Prostate gland (tissue), 2 donors: ENCODE results near the gene ARSI. TPM values are rescaled to one million over a fixed set of nuclear protein-coding genes. Genes with fewer than 3 reads are reported as not detected.

Experiments
- DNase-seq: peaks from one replicate; pipeline ENCODE4 v3.0.0-alpha.2; 2019; ENCODE audit warnings: low spot score
- H3K27ac ChIP-seq, 2 donors: fragments of 200-600 bp; sonication (generic); 2 replicates each; pipeline ENCODE4 v1.5.1; 2017 to 2019
- H3K27me3 ChIP-seq: fragments of 200-600 bp; sonication (generic); replicated peaks from 2 replicates; pipeline ENCODE4 v1.5.1; 2019; ENCODE audit not compliant: insufficient read depth
- H3K36me3 ChIP-seq, 2 donors: fragments of 200-600 bp; sonication (generic); 1 replicate in 1 of 2; 2 replicates in 1 of 2; pipeline versions ENCODE4 v1.5.1 to v1.8.1; 2017 to 2019
- H3K4me1 ChIP-seq: fragments of 200-600 bp; sonication (generic); replicated peaks from 2 replicates; pipeline ENCODE4 v1.5.1; 2019
- H3K4me3 ChIP-seq, 2 donors: fragments of 200-600 bp; sonication (generic); 2 replicates each; pipeline ENCODE4 v1.5.1; 2017 to 2019
- H3K9me3 ChIP-seq: fragments of 200-600 bp; sonication (generic); 2 replicates; pipeline ENCODE4 v1.5.1; 2017
- POLR2A ChIP-seq: fragments of 450-650 bp; IDR thresholded peaks from one replicate; pipeline ENCODE4 v1.6.1; 2016; ENCODE audit warnings: antibody characterized with exemption, mild to moderate bottlenecking
- POLR2AphosphoS5 ChIP-seq: sonication (generic); formaldehyde crosslinking; IDR thresholded peaks from one replicate; pipeline ENCODE4 v1.6.1; 2017; ENCODE audit warnings: antibody characterized with exemption
- WGBS: methylation state at CpG from one replicate; pipeline ENCODE4 v1.1.5; 2018; 5-methylcytosine and 5-hydroxymethylcytosine counted together
- intact Hi-C: fragments of 100-400 bp; cut with DNase I; formaldehyde crosslinking; loops from one replicate; pipeline ENCODE4 v1.14.2; 2022
- total RNA-seq, 2 donors: library from RNA; depleted of rRNA; stranded (reverse); fragments of >200 nt; gene quantifications; one replicate each; pipeline ENCODE4 v1.1.0, GENCODE V29; 2016
- TF ChIP-seq, protein P1 (sequence below), 4 experiments: fragments of 200-600 bp in 2 of 4; fragments of 450-650 bp in 2 of 4; sonication (generic) in 2 of 4; IDR thresholded peaks; 1 replicate in 3 of 4; 2 replicates in 1 of 4; pipeline ENCODE4 v1.5.1; 2016 to 2019; ENCODE audit warnings: antibody characterized with exemption in 4 of 4, mild to moderate bottlenecking in 2 of 4, moderate library complexity in 2 of 4

ARSI gene
- total RNA-seq, 2 donors from 2014 or later: 1.5 to 1.6 TPM

DNA sequence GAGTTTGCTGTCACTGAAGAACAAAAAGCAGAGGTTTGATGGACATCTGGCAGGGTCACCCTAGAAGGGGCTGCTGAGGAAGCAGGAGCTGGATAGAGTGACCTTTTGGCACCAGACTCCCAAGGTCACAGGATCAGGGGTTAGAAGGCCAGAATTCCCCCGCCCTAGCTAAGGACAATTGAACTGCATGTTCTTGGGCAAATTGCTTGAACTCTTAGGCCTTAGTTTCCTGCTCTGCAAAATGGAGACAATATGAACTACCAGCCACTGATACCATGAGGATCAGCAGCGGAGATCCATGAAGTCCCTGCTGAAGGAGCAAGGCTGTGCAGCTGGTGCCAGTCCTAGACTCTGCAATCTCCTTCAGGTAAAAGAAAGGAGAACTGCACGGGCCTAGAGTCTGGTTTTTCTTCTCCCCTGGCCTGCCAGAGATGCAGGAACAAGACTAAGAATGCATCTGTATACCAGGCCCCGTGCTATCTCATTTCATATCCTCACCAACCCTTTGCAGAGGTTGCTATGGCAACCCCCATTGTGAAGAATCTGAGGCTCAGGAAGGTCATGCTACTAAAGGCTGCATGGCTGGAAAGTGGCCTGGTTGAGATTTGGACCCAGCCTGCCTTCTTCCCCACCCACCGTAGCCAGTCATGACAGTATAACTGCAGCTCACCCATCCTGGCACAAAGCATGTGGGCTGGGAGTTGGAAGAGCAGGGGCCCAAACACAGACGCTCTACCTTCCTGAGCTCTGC, 46.9 kb downstream of the ARSI start:
- no peaks in the 10 kb centered on the region for H3K27me3 ChIP-seq
- TF ChIP-seq, protein P1, sequence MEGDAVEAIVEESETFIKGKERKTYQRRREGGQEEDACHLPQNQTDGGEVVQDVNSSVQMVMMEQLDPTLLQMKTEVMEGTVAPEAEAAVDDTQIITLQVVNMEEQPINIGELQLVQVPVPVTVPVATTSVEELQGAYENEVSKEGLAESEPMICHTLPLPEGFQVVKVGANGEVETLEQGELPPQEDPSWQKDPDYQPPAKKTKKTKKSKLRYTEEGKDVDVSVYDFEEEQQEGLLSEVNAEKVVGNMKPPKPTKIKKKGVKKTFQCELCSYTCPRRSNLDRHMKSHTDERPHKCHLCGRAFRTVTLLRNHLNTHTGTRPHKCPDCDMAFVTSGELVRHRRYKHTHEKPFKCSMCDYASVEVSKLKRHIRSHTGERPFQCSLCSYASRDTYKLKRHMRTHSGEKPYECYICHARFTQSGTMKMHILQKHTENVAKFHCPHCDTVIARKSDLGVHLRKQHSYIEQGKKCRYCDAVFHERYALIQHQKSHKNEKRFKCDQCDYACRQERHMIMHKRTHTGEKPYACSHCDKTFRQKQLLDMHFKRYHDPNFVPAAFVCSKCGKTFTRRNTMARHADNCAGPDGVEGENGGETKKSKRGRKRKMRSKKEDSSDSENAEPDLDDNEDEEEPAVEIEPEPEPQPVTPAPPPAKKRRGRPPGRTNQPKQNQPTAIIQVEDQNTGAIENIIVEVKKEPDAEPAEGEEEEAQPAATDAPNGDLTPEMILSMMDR (IDR thresholded peaks at IDR 0.05): no peak
- TF ChIP-seq POLR2AphosphoS5 (no peak), POLR2A (no peak)
- H3K9me3 ChIP-seq: no peaks in the 10 kb centered on the region
- 77% methylated on average over 6 of the region's 6 CpGs for WGBS
- intact Hi-C loops: no loop called here
- H3K27ac ChIP-seq: no peak overlapping the region
- DNase-seq: no peak
- no peak overlapping the region for H3K4me3 ChIP-seq
- no peaks in the 10 kb centered on the region for H3K36me3 ChIP-seq
- no peaks in the 10 kb centered on the region for H3K4me1 ChIP-seq

DNA sequence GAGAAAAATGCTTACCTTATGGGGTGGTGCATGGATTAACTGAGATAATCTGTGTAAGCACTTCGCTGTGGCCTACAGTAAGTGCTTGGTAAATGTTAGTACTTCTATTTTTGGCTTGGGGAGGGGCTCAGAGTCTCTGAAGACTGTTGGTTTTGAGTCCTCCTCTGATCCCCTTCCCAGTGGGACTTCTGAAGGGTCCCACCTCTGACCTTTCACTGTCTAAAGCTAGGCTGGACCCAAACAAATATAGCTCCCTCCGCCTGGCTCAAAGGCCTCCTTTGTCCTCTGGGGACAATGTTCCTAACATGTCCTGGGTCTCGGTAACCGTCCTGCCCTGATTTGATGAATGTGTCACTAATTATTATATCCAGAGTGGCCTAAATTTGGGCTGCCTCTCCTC, 47.9 kb downstream of the ARSI start:
- DNase-seq: no peak
- intact Hi-C loops: no loop called here
- H3K9me3 ChIP-seq: no peaks in the 10 kb centered on the region
- TF ChIP-seq, protein P1 (IDR thresholded peaks at IDR 0.05): no peak
- TF ChIP-seq POLR2AphosphoS5: no peak
- H3K4me3 ChIP-seq: no peak overlapping the region
- H3K27ac ChIP-seq: no peak overlapping the region
- no peaks in the 10 kb centered on the region for H3K36me3 ChIP-seq
- no peaks in the 10 kb centered on the region for H3K4me1 ChIP-seq
- no peaks in the 10 kb centered on the region for H3K27me3 ChIP-seq
- WGBS: 90% methylated on average over 4 of the region's 4 CpGs

DNA sequence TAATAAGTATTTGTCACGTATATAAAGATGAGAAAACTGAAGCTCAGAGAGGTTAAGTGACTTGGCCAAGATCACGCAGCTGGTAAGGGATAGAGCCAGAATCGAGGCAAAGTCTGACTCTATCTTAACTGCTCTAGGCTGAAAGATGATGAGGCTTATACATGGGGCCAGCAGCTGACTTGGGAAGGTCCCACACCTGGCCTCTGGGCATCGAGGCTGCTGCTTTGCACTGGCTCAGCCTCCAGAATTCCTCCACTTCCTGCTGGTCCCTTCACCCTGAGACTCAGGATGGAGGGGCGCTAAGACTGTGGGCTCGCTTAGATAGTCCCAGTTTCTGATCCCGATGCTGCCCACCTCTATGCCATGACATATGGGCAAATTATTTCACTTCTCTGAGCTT, 48.3 kb downstream of the ARSI start:
- Histone ChIP-seq H3K36me3 (no peaks in the 10 kb centered on the region), H3K9me3 (no peaks in the 10 kb centered on the region), H3K4me1 (no peaks in the 10 kb centered on the region), H3K4me3 (no peak overlapping the region), H3K27me3 (no peaks in the 10 kb centered on the region), H3K27ac (no peak overlapping the region)
- DNase-seq: no peak
- WGBS: 87% methylated on average over 7 of the region's 7 CpGs
- intact Hi-C loops: no loop called here
- TF ChIP-seq, protein P1 (IDR thresholded peaks at IDR 0.05): no peak
- TF ChIP-seq POLR2AphosphoS5 (no peak), POLR2A (no peak)

DNA sequence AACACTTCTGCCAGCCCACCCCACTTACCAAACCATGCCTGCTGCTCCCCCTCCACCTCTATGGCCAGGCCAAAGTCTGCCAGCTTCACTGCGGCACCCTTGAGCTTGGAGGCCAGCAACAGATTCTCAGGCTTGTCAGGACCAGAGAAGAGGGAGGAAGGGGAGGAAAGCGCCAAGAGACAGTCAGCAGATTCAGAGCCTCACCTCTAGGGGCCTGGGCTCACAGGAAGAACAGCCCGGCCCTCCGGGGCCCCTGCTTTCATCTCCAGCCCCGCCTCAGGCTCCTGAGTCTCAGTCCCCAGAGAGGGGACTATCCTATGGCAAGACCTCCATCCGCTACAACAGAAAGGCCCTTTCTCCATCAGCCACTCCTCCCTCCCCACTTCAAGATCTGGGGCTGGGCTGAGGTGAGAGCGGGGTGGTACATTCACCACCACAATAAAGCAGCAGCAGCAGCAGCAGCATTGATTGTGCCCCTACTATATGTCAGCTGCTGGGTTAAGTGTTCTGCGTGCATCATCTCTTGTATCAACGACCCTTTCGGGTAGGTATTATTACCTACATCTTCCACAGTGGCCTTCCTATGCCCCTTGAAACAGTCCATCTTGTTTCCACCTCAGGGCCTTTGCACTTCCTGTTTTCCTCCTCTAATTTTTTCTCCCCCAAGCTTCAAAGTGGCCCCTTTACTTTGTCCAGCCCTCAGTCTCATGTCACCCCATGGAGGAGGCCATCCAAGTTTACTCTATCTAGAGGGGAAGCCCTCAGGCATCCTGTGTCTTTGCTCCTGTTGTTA, 49.1 kb downstream of the ARSI start:
- 88% methylated on average over 10 of the region's 10 CpGs for WGBS
- no peak for DNase-seq
- Histone ChIP-seq H3K9me3 (no peaks in the 10 kb centered on the region), H3K4me3 (no peak overlapping the region), H3K27ac (no peak overlapping the region), H3K36me3 (no peaks in the 10 kb centered on the region), H3K27me3 (no peaks in the 10 kb centered on the region), H3K4me1 (no peaks in the 10 kb centered on the region)
- intact Hi-C loops: no loop called here
- TF ChIP-seq, protein P1 (IDR thresholded peaks at IDR 0.05): no peak
- TF ChIP-seq POLR2A (no peak), POLR2AphosphoS5 (no peak)
